Fibroblast of lung (primary cell): ENCODE results near the gene ITGB7. TPM values are rescaled to one million over a fixed set of nuclear protein-coding genes. Genes with fewer than 3 reads are reported as not detected.

Source experiments
- DNase-seq, 2 donors: peaks; one replicate each; pipeline versions ENCODE4 v3.0.0 to v3.0.0-alpha.2; 2010; ENCODE audit warnings: low read depth in 2 of 2
- H2AFZ ChIP-seq: 2 replicates; pipeline ENCODE4 v1.5.1; 2012; ENCODE audit warnings: low read length, control low read depth, inconsistent platforms
- H3K27ac ChIP-seq: 2 replicates; pipeline ENCODE4 v1.5.1; 2011; ENCODE audit warnings: low read length, control low read depth; ENCODE audit not compliant: insufficient read depth
- H3K27me3 ChIP-seq: 2 replicates; pipeline ENCODE4 v1.5.1; 2011; ENCODE audit warnings: mild to moderate bottlenecking, low read length; ENCODE audit not compliant: control insufficient read depth, insufficient read depth
- H3K36me3 ChIP-seq: 2 replicates; pipeline ENCODE4 v1.5.1; 2011; ENCODE audit warnings: low read length; ENCODE audit not compliant: control insufficient read depth, insufficient read depth
- H3K4me1 ChIP-seq: 2 replicates; pipeline ENCODE4 v1.5.1; 2011; ENCODE audit warnings: low read length; ENCODE audit not compliant: control insufficient read depth, insufficient read depth; ENCODE audit errors: extremely low read depth
- H3K4me2 ChIP-seq: 2 replicates; pipeline ENCODE4 v1.5.1; 2011; ENCODE audit warnings: low read length, control low read depth; ENCODE audit not compliant: insufficient read depth; ENCODE audit errors: extremely low read depth
- H3K4me3 ChIP-seq, 4 experiments: fragments of 200-600 bp in 1 of 4; sonication (generic) in 1 of 4; replicated peaks in 1 of 4; 2 replicates each; pipeline ENCODE4 v1.5.1; 2011 to 2016; ENCODE audit warnings: low read length in 4 of 4, low read depth in 3 of 4, mild to moderate bottlenecking in 3 of 4, control low read depth in 2 of 4, inconsistent platforms in 1 of 4, mixed read lengths in 1 of 4; ENCODE audit not compliant: insufficient read depth in 1 of 4; ENCODE audit errors: control extremely low read depth in 1 of 4
- H3K79me2 ChIP-seq: 2 replicates; pipeline ENCODE4 v1.5.1; 2012; ENCODE audit warnings: mild to moderate bottlenecking, low read length, inconsistent platforms; ENCODE audit not compliant: control insufficient read depth, insufficient read depth
- H3K9ac ChIP-seq: 2 replicates; pipeline ENCODE4 v1.5.1; 2011; ENCODE audit warnings: mild to moderate bottlenecking, low read length, control low read depth; ENCODE audit not compliant: insufficient read depth
- H3K9me3 ChIP-seq: 2 replicates; pipeline ENCODE4 v1.5.1; 2012; ENCODE audit warnings: low read depth, low read length; ENCODE audit not compliant: control insufficient read depth, insufficient read depth
- H4K20me1 ChIP-seq: 2 replicates; pipeline ENCODE4 v1.5.1; 2011; ENCODE audit warnings: low read length; ENCODE audit not compliant: control insufficient read depth, insufficient read depth; ENCODE audit errors: extremely low read depth
- EZH2 ChIP-seq: IDR thresholded peaks from 2 replicates; pipeline ENCODE4 v1.5.1; 2012; ENCODE audit warnings: low read length, control low read depth, mild to moderate bottlenecking; ENCODE audit errors: missing control alignments
- polyA plus RNA-seq, 2 donors: library from polyadenylated mRNA; depleted of rRNA in 1 of 2; stranded (reverse) in 1 of 2; unstranded in 1 of 2; fragments of >200 nt; gene quantifications; 2 replicates each; pipeline ENCODE4 v1.2.1, GENCODE V29; 2011 to 2012; ENCODE audit warnings: missing spikeins in 1 of 2
- total RNA-seq: library from RNA; depleted of rRNA; stranded (reverse); fragments of >200 nt; gene quantifications from 2 replicates; pipeline ENCODE4 v1.2.1, GENCODE V29; 2014
- TF ChIP-seq, protein P1 (sequence below), 2 donors: IDR thresholded peaks in 1 of 2; conservative IDR thresholded peaks in 1 of 2; 1 replicate in 1 of 2; 2 replicates in 1 of 2; pipeline ENCODE4 v1.5.1; 2011 to 2012; ENCODE audit warnings: low read length in 2 of 2, control low read depth in 1 of 2, inconsistent platforms in 1 of 2, low read depth in 1 of 2, mild to moderate bottlenecking in 1 of 2

The ITGB7 gene
- total and polyA plus RNA-seq, 2 donors (not counting 1 experiment from before 2014, with no cell fraction given), result 0.20 to 0.50 TPM

GRCh38 chr12:53239643-53240258, 32.7 kb upstream of the ITGB7 start:
- Histone ChIP-seq H3K27me3 (peaks cover 32% of the 10 kb centered on the region), H3K36me3 (no peaks in the 10 kb centered on the region), H3K27ac (no peak overlapping the region), H3K9me3 (no peaks in the 10 kb centered on the region), H3K4me1 (no peaks in the 10 kb centered on the region), H3K9ac (no peak overlapping the region), H3K4me2 (no peak overlapping the region), H2AFZ (no peak overlapping the region), H4K20me1 (no peaks in the 10 kb centered on the region), H3K79me2 (no peaks in the 10 kb centered on the region), H3K4me3 (no peak overlapping the region)
- TF ChIP-seq, protein P1, sequence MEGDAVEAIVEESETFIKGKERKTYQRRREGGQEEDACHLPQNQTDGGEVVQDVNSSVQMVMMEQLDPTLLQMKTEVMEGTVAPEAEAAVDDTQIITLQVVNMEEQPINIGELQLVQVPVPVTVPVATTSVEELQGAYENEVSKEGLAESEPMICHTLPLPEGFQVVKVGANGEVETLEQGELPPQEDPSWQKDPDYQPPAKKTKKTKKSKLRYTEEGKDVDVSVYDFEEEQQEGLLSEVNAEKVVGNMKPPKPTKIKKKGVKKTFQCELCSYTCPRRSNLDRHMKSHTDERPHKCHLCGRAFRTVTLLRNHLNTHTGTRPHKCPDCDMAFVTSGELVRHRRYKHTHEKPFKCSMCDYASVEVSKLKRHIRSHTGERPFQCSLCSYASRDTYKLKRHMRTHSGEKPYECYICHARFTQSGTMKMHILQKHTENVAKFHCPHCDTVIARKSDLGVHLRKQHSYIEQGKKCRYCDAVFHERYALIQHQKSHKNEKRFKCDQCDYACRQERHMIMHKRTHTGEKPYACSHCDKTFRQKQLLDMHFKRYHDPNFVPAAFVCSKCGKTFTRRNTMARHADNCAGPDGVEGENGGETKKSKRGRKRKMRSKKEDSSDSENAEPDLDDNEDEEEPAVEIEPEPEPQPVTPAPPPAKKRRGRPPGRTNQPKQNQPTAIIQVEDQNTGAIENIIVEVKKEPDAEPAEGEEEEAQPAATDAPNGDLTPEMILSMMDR (conservative IDR thresholded peaks at IDR 0.05 in 1 of 2, IDR thresholded peaks at IDR 0.05 in 1 of 2; ENCODE audit: low read depth in 1 of 2, low read length in 2 of 2), result no peak
- no peak for TF ChIP-seq EZH2
- DNase-seq, result no peak

DNA sequence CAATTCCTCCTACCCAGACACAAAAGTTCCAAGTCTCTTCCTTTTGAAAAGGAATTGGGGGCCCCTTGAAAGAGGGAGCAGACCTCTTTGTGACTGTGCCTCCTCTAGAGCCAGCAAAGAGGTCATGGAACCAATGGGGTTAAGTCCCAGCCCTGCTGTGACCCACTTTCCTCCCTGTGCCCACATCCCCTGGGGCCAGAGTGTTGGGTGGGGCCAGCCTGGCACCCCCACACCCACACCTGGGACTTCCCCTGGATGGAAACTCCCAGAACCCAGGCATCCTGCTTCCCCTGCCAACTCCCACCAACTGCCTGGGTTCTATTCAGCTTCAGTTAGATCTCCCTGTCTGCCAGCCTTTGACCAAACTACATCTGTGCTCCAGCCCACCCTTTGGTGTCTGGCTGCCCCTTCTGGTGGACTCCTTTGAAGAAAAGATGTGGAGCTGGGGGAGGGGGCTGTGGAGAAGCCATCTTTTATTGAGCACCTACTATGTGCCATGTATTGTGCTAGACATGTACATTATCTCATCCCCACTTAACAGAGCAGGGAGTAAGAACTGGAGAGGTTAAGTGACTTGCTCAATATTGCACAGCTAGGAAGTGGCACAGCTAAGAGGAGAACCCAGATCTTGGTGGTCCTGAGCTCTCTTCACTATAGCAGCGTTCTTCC, 29.5 kb upstream of the ITGB7 start:
- TF ChIP-seq EZH2, result no peak
- TF ChIP-seq, protein P1 (conservative IDR thresholded peaks at IDR 0.05 in 1 of 2, IDR thresholded peaks at IDR 0.05 in 1 of 2; ENCODE audit: low read depth in 1 of 2, low read length in 2 of 2), result no peak
- Histone ChIP-seq H3K4me2 (no peak overlapping the region), H3K9ac (no peak overlapping the region), H3K27ac (no peak overlapping the region), H3K4me3 (no peak overlapping the region), H3K36me3 (no peaks in the 10 kb centered on the region), H3K4me1 (peaks cover 19% of the 10 kb centered on the region), H3K79me2 (no peaks in the 10 kb centered on the region), H4K20me1 (no peaks in the 10 kb centered on the region), H2AFZ (no peak overlapping the region), H3K27me3 (peaks cover 15% of the 10 kb centered on the region), H3K9me3 (no peaks in the 10 kb centered on the region)
- no peak for DNase-seq

- H3K4me1 ChIP-seq, result peaks cover 19% of the 10 kb centered on the region
- H3K4me3 ChIP-seq, result no peak overlapping the region
- no peaks in the 10 kb centered on the region for H3K9me3 ChIP-seq
- TF ChIP-seq, protein P1 (conservative IDR thresholded peaks at IDR 0.05 in 1 of 2, IDR thresholded peaks at IDR 0.05 in 1 of 2; ENCODE audit: low read depth in 1 of 2, low read length in 2 of 2), result no peak
- TF ChIP-seq EZH2, result no peak
- no peak overlapping the region for H2AFZ ChIP-seq
- H3K9ac ChIP-seq, result no peak overlapping the region
- H3K79me2 ChIP-seq, result no peaks in the 10 kb centered on the region
- no peak overlapping the region for H3K4me2 ChIP-seq
- DNase-seq, result no peak
- H3K36me3 ChIP-seq, result no peaks in the 10 kb centered on the region
- H4K20me1 ChIP-seq, result no peaks in the 10 kb centered on the region
- H3K27ac ChIP-seq, result no peak overlapping the region
- peaks cover 14% of the 10 kb centered on the region for H3K27me3 ChIP-seq
These were observed 28.8 kb upstream of the ITGB7 start for GRCh38 chr12:53235742-53236442.
